Measurements from ENCODE around the gene ATP6V1G3.

DNA sequence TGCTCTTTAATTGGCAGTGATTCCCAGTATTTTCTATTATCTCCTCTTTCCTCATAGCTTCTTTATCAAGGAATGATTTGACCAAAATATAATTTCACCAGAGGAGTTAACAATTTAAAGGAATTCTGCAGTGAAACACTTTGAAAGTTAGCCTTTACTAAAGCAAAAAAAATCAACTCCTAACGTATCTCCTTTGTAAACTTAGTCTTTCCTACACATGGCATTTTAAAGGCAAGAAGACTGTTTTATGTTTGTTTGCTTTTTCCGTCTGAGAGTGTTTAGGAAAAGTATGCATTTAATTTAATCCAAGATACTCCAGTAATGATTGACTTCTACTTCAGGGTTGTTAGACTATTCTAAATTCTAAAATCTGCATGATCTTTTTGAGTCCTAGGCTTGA, 15.9 kb downstream of the ATP6V1G3 start:
- TF ChIP-seq POLR2A (IDR thresholded peaks at IDR 0.05) (no peak), CTCF (IDR thresholded peaks at IDR 0.05) (no peak)

All from gastroesophageal sphincter (tissue), 3 donors.